ENCODE results near the gene NHERF1. TPM values are rescaled to one million over a fixed set of nuclear protein-coding genes. Genes with fewer than 3 reads are reported as not detected.

The NHERF1 gene
- total RNA-seq = 54.0 and 63.8 TPM in 2 replicates
- polyA plus RNA-seq (2012) = 82.5 TPM

GRCh38 chr17:74748529-74749278 is at the start of gene NHERF1:
Gene NHERF1 (plus strand): TSS chr17:74748628. CDS start chr17:74748847, 219 bp downstream.
- DNase-seq (ENCODE audit: low read depth) = peak; percentile 95

- no peak for DNase-seq (ENCODE audit: low read depth)
Measured at GRCh38 chr17:74699236-74699635, 49.2 kb upstream of the NHERF1 start.

GRCh38 chr17:74702116-74702871 is 46.1 kb upstream of the NHERF1 start:
- DNase-seq (ENCODE audit: low read depth) = no peak

GRCh38 chr17:74703311-74703710 is 45.1 kb upstream of the NHERF1 start:
- no peak for DNase-seq (ENCODE audit: low read depth)

- no peak for DNase-seq (ENCODE audit: low read depth)
Measured at GRCh38 chr17:74704544-74704943, 43.9 kb upstream of the NHERF1 start.

GRCh38 chr17:74711058-74711824 is 37.2 kb upstream of the NHERF1 start:
- no peak for DNase-seq (ENCODE audit: low read depth)

GRCh38 chr17:74712301-74712700 is 36.1 kb upstream of the NHERF1 start:
- DNase-seq (ENCODE audit: low read depth) = no peak

- no peak for DNase-seq (ENCODE audit: low read depth)
Measured at GRCh38 chr17:74712756-74713155, 35.7 kb upstream of the NHERF1 start, which contains the start of gene CD300LF. Gene CD300LF (minus strand): TSS chr17:74712923. CDS start chr17:74712866, 57 bp downstream.

- no peak for DNase-seq (ENCODE audit: low read depth)
Measured at GRCh38 chr17:74713171-74713755, 35.2 kb upstream of the NHERF1 start.

- peak; percentile 90 for DNase-seq (ENCODE audit: low read depth)
Measured at GRCh38 chr17:74715144-74715543, 33.3 kb upstream of the NHERF1 start.

GRCh38 chr17:74720506-74720905 is 27.9 kb upstream of the NHERF1 start:
- DNase-seq (ENCODE audit: low read depth) = no peak

- no peak for DNase-seq (ENCODE audit: low read depth)
Measured at GRCh38 chr17:74722782-74723181, 25.6 kb upstream of the NHERF1 start.

- peak; percentile 62 for DNase-seq (ENCODE audit: low read depth)
Measured at GRCh38 chr17:74723891-74724290, 24.5 kb upstream of the NHERF1 start.

GRCh38 chr17:74725111-74725510 is 23.3 kb upstream of the NHERF1 start:
- DNase-seq (ENCODE audit: low read depth) = peak; percentile 92

GRCh38 chr17:74728033-74728701 is 20.3 kb upstream of the NHERF1 start:
- no peak for DNase-seq (ENCODE audit: low read depth)

GRCh38 chr17:74728702-74729075 is 19.7 kb upstream of the NHERF1 start:
- no peak for DNase-seq (ENCODE audit: low read depth)

GRCh38 chr17:74729368-74729767 is 19.1 kb upstream of the NHERF1 start:
- no peak for DNase-seq (ENCODE audit: low read depth)

GRCh38 chr17:74729866-74730265 is 18.6 kb upstream of the NHERF1 start:
- DNase-seq (ENCODE audit: low read depth) = no peak

- DNase-seq (ENCODE audit: low read depth) = no peak
Measured at GRCh38 chr17:74730491-74731346, 17.7 kb upstream of the NHERF1 start.

- DNase-seq (ENCODE audit: low read depth) = no peak
Measured at GRCh38 chr17:74731347-74731605, 17.2 kb upstream of the NHERF1 start.
